Erythroblast (primary cell): ENCODE data around the gene AP3B1.

Source experiments
- DNase-seq, 2 experiments: peaks; one replicate each; lab custom pipeline; 2025; lab: John Stamatoyannopoulos, UW
- GATA1 ChIP-seq: IDR thresholded peaks from 2 replicates; pipeline ENCODE4 v1.6.1; 2011; ENCODE audit warnings: low read depth, mild to moderate bottlenecking, control low read depth, low read length, moderate library complexity
- POLR2A ChIP-seq: IDR thresholded peaks from 2 replicates; pipeline ENCODE4 v1.6.1; 2011; ENCODE audit warnings: mild to moderate bottlenecking, low read length

Gene AP3B1

DNA sequence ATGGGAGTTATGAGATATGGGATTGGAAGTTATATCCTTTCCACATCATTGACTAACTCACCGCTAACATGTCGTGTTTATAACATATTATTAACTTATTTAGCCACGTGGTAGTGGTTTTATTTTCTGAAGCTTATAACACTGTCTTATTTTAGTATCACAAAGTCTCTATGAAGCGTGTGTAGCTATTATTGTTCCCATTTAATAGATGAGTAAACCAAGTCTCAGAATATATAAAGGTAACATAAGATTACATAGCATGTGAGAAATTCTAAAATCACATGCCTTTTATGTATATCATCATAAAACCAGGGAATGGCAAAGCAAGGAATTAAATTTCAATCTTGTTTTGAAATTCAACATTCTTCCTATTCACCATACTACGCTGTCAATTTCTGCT lies 15.3 kb downstream of the AP3B1 start:
- no peak for TF ChIP-seq GATA1
- no peak for TF ChIP-seq POLR2A
- DNase-seq: no peak

DNA sequence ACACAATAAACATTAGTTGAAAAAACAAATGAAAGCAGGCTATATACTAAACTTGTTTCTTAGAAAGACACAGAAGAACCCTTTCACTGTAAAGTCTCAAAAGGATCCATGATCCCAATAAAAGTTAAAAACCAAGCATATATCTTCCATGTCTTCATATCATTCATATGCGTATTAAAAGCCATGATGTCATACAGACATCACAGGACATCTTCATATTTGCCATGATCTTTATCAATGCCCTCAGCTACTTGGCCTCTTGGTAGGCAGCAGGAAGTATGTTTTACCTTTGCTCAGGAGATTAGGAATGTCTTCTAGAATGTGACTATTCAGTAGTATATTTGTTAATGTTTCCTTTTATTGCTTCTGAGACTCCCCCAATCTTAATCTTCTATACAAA lies 16.8 kb downstream of the AP3B1 start:
- TF ChIP-seq GATA1 (no peak), POLR2A (no peak)
- DNase-seq: no peak

DNA sequence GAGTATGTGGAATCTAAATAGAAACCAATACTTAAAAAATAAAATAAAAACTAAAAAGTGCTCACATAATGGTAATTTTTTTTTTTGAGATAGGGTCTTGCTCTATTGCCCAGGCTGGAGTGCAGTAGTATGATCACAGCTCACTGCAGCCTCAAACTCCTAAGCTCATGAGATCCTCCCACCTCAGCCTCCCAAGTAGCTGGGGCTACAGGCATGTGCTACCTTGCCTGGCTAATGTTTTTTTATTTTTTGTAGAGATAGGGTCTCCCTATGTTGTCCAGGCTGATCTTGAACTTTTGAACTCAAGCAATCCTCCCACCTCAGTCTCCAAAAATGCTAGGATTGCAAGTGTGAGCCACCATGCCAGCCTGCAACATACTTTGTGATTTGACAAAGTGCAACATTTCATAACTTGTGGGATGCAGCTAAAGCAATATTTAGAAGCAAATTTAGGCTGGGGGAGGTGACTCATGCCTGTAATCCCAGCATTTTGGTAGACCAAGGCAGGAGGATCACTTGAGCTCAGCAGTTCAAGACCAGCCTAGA lies 18.4 kb downstream of the AP3B1 start:
- DNase-seq: no peak
- no peak for TF ChIP-seq GATA1

DNA sequence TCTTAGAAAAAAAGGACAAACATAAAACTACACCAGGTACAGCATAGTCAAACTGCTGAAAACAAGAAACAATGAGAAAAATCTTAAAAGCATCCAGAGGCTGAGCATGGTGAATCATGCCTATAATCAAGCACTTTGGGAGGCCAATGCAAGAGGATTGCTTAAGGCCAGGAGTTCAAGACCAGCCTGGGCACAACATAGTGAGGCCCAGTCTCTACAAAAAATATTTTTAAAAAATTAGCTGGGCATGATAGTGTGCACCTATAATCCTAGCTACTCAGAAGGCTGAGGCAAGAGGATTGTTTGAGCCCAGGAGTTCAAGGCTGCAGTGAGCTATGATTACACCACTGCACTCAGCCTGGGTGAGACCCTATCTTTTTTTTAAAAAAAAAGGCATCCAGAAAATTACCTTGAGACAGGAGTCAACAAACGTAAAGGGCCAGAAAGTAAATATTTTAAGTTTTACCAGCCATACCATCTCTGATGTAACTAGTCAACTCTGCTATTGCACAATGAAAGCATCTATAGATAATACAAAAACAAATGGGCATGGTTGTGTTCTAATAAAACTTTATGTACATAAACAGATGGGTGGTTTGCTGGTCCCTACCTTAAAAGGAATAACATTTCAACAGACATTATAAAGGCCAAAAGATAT lies 19.8 kb downstream of the AP3B1 start:
- TF ChIP-seq POLR2A (no peak), GATA1 (no peak)
- DNase-seq: no peak

DNA sequence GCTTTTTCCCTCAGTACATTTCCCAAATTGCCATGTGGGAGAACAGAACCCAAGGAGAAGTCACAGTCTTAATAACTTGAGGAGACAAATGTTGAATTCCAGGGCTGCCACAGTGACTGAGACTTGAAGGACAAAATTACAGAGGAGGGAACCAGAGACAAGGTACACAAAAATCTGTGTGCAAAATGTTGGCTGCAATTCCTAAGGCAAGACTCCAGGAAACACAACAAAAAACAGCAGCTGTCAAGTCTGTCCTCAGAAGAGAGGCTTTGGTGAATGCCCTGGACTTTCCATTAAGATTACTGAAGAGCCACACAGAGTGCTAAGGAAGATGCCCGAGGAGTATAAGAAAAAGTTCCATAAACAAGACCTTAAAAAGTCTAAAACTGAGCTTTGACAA lies 21.1 kb downstream of the AP3B1 start:
- TF ChIP-seq POLR2A (no peak), GATA1 (no peak)
- DNase-seq: no peak

DNA sequence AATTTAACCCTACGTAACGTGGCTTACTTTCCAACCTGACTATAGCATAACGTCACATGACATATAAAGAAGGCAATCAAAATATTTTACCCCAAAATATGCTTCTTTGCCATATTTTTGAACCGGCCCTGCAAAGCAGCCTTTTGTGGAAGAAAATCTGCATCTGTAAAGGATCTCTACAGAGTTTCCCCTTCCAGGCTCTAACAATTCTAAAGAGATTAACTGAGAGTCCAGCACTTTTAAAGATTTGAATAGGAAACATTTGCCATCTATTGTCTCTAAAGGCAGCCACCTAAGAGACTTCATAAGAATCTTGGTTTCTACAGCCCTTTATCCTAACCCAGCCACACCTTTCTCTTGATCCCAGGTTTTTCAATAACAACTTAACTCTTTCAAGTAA lies 22.7 kb downstream of the AP3B1 start:
- TF ChIP-seq POLR2A (no peak), GATA1 (no peak)
- no peak for DNase-seq

DNA sequence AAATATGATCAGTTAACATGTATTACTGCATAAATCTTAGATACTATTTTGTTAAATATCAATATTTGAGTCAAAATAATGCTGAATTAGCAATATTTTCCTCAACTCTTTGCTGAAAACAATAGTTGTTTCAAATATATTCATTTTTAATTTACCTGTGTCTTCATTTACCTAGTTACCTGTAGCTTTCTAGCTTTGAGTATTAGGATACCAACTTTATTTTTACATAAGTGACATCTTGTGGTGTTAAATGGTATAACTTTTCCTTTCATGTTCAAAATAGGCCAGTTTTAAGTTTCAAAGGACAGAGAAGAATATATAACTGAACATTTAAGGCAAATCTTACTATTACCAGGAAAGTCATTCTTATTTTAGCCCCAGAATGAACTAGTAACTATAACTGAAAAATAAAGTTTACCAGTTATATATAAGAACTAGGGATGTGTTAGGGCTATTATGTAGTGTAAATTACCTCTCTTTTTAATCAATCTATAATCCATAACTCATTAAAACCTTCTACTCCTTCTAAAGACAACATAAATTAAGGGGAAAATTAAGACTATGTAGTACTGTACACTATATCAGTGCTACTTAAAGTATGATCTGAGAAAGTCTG lies 25.3 kb downstream of the AP3B1 start:
- no peak for TF ChIP-seq POLR2A
- TF ChIP-seq GATA1: no peak
- peak in 1 of 2 experiments; percentile 35 for DNase-seq

DNA sequence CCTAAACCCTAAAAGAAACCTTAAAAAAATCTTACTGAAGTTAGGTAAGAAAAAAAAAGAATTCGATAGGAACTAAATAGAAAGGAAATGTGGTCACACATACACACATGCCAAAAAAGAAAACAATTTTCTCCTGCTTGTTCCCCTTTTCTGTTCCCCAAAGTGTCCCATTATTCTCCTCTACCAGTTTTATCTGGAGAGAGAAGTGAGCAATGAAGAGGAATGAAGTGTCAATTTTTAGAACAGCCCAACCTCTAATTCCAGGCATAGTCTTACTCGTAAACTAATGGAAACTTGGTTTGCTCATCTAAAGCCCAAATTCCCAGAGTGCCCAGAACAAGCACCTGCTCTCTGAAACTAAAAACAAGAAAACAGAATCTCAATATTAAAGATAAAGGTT lies 26.1 kb downstream of the AP3B1 start:
- TF ChIP-seq GATA1: no peak
- no peak for TF ChIP-seq POLR2A
- DNase-seq: no peak

DNA sequence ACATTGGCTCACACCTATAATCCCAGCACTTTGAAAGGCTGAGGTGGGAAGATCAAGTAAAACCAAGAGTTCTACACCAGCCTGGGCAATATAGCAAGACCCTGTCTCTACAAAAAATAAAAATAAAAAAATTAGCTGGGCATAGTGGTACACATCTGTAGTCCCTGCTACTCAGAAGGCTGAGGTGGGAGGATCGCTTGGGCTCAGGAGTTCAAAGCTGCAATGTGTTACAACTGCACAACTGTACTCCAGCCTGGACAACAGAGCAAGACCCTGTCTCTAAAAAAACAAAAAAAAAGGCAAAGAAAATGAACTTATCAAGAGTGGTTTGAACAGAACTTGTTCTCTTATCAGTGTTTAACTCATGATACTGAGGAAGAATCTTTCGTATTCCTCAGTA lies 29.3 kb downstream of the AP3B1 start:
- DNase-seq: no peak
- TF ChIP-seq POLR2A (no peak), GATA1 (no peak)

DNA sequence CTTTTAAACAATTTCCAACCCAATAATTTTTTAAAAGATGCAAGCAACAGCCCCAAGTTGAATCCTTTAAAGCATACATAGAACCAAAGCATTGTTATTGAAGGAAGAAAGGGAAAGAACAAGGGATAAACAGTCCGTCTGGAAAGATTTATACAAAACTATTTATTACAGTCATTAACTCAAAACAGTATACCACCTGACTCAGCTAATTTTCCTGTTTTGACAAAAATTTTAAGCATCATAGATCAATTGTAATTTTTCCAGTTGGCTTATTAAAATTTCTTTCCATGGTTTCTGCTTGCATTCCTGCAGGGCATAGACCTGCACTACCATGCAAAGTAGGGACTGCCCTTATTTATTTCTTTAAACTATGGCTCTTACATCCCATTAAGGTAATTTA lies 29.9 kb downstream of the AP3B1 start:
- no peak for TF ChIP-seq POLR2A
- TF ChIP-seq GATA1: no peak
- DNase-seq: no peak

DNA sequence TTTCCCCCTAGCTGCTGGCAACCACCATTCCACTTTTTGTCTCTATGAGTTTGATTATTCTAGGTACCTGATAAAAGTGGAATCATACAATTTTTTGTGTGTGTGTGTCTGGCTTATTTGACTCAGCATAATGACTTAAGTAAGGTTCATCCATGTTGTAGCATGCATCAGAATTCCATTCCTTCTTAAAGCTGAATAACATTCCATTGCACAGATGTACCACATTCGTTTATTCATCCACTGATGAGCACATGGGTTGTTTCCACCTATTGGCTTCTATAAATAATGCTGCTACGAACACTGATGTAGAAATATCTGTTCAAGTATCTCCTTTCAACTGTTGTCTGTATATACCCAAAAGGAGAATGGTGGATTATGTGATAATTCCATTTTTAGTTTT lies 33.7 kb downstream of the AP3B1 start:
- no peak for DNase-seq
- TF ChIP-seq POLR2A (no peak), GATA1 (no peak)

DNA sequence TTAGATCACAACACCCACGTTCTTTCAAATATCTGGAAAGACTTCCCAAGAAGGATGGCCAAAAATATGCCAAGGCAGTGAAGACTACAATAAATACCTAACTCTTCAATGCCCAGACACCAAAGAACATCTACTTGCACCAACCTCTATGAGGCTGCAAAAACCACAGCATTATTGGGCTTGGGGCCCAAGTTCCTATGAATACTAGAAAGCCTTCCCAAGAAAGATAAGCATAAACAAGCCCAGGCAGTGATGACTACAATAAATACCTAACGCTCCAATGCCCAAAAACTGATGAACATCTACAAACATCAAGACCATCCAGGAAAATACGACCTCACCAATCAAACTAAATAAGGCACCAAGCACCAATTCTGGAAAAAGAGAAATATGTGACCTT lies 41.3 kb downstream of the AP3B1 start:
- no peak for DNase-seq
- TF ChIP-seq GATA1: no peak
- no peak for TF ChIP-seq POLR2A

DNA sequence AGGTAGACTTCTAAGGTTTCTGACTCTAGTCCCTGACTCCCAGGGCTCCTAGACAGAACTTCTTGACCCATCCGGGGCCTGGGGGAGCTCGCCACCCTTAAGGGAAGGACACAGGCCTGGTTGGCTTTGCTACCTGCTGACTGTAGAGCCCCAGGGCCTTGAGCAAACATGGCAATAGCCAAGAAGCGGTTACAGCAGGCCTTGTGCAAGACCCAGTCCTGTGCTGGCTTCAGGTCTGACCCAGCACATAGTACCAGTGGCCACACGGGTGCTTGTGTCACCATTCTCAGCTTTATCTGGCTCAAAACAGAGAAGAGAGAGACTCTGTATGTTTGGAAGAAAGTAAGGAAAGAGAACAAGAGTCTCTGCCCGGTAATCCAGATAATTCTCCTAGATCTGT lies 41.8 kb downstream of the AP3B1 start:
- DNase-seq: no peak
- TF ChIP-seq POLR2A (no peak), GATA1 (no peak)

DNA sequence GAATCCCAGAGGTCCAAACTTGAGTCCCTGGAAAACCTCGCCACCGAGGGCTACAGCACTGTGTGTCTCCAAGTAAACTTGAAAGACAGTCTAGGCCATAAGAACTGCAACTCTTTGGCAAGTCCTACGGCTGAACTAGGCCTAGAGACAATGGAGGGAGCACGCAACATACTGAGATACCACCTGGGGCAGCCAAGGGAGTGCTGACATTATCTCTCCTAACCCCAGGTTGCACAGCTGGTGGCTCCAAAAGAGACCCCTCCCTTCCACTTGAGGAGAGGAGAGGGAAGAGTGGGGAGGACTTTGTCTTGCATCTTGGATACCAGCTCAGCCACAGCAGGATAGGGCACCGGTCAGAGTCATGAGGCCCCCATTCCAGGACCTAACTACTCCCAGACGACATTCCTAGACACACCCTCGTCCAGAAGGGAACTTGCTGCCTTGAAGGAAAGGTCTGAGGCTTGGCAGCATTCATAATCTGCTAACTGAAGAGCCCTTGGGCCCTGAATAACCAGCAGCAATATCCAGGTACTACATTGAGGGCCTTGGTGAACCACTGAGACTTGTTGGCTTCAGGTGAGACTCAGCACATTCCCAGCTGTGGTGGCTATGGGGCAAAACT lies 42.7 kb downstream of the AP3B1 start:
- TF ChIP-seq GATA1 (no peak), POLR2A (no peak)
- no peak for DNase-seq
